Measurements from ENCODE around the gene JAK1. TPM values are rescaled to one million over a fixed set of nuclear protein-coding genes. Genes with fewer than 3 reads are reported as not detected.

JAK1 gene
- total and polyA plus RNA-seq, 9 of the 15 experiments (the other 6 are each of a cell fraction or from before 2014, with no cell fraction given), result 9.7 to 44.1 (median 42.5) TPM

GRCh38 chr1:64864018-64864940 lies 102.1 kb downstream of the JAK1 start (continued):
- TF ChIP-seq HBP1 (CRISPR knock-in tag; IDR thresholded peaks at IDR 0.05) (peak; percentile 27; the same call in 1 of the 2 replicates), ZNF609 (CRISPR knock-in tag; IDR thresholded peaks at IDR 0.05; ENCODE audit: borderline replicate concordance) (0 out of 2 replicates have a peak, but pooled peaks have one; percentile 47), ZFPM2 (CRISPR knock-in tag; IDR thresholded peaks at IDR 0.05) (no peak), CLOCK (CRISPR knock-in tag; IDR thresholded peaks at IDR 0.05; ENCODE audit: borderline replicate concordance) (no peak), PTRF (tag; IDR thresholded peaks at IDR 0.05) (no peak), STAT5A (IDR thresholded peaks at IDR 0.05; ENCODE audit: borderline replicate concordance, low read length) (peak; percentile 87), DLX4 (CRISPR knock-in tag; IDR thresholded peaks at IDR 0.05) (no peak), ZNF699 (CRISPR knock-in tag; IDR thresholded peaks at IDR 0.05; ENCODE audit: insufficient replicate concordance) (no peak), GTF2B (IDR thresholded peaks at IDR 0.05; ENCODE audit: extremely low read depth, insufficient read length) (no peak), XRCC4 (IDR thresholded peaks at IDR 0.05; ENCODE audit: extremely low read depth, insufficient read depth, insufficient read length) (no peak), MCM7 (IDR thresholded peaks at IDR 0.05) (no peak), TAL1 (IDR thresholded peaks at IDR 0.05) (peak; percentile 90), HLTF (IDR thresholded peaks at IDR 0.05) (peak; percentile 96), ARHGAP35 (IDR thresholded peaks at IDR 0.05; ENCODE audit: partially characterized antibody) (no peak), KLF10 (CRISPR knock-in tag; IDR thresholded peaks at IDR 0.05) (no peak), ZNF586 (CRISPR knock-in tag; conservative IDR thresholded peaks at IDR 0.05) (no peak), TRIM28 (IDR thresholded peaks at IDR 0.05) (peak; percentile 99), NELFE (IDR thresholded peaks at IDR 0.05; ENCODE audit: insufficient read depth, insufficient read length) (no peak)

Data from K562 (cell line).